RWPE1 (cell line): ENCODE results near the gene NHLRC4.

ENCODE experiments used
- CTCF ChIA-PET: fragments of 350-600 bp; sonication (Branson Sonifier 250); formaldehyde crosslinking; extraction: SDS; loops from one replicate; lab custom pipeline; 2021; lab: Yijun Ruan, JAX
- POLR2A ChIA-PET: fragments of 400-600 bp; formaldehyde crosslinking; extraction: SDS; loops from one replicate; lab custom pipeline; 2020; ENCODE audit warnings: antibody characterized with exemption; ENCODE audit not compliant: low non-redundant PET; lab: Yijun Ruan, JAX
- DNase-seq: peaks from one replicate; pipeline ENCODE4 v3.0.0; 2012; ENCODE audit warnings: low spot score
- H3K27ac ChIP-seq: fragments of 450-650 bp; 2 replicates; pipeline ENCODE4 v1.5.1; 2017
- CTCF ChIP-seq: fragments of 450-650 bp; conservative IDR thresholded peaks from 2 replicates; pipeline ENCODE4 v1.5.1; 2017; ENCODE audit warnings: low read depth, mild to moderate bottlenecking

The NHLRC4 gene

GRCh38 chr16:549544-550263, 17.1 kb upstream of the NHLRC4 start:
- ChIA-PET POLR2A (no interaction called here), CTCF (interaction anchor here (0.5 to 0.6 kb wide), 2 partner anchors 166 to 199 kb away, joined by 3 to 4 read pairs; no protein-coding TSS in a partner anchor)
- no peak; the same call in 1 of the 2 replicates for TF ChIP-seq CTCF
- DNase-seq = no peak
- no peak overlapping the region for H3K27ac ChIP-seq

- ChIA-PET CTCF (no interaction called here), POLR2A (no interaction called here)
- no peak for TF ChIP-seq CTCF
- peak overlapping the region; percentile 99 for H3K27ac ChIP-seq
- DNase-seq = no peak
Measured at GRCh38 chr16:551210-551609, 15.6 kb upstream of the NHLRC4 start.

DNA sequence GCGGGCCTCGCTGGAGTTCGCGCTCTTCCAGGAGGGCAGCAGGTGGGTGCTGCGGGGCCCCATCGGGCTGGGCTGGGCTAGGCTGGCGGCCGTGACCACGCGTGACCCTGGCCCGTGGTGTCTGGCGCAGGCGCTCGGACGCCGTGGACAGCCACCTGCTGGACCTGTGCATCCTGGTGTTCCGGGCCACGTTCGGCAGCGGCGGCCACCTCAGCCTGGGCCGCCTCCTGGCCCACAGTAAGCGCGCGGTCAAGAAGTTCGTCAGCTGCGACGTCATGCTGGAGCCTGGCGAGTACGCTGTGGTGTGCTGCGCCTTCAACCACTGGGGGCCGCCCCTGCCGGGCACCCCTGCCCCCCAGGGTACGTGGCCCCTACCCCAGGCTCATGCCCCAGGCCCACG, 14.6 kb upstream of the NHLRC4 start:
- ChIA-PET CTCF (no interaction called here), POLR2A (no interaction called here)
- H3K27ac ChIP-seq = peak overlapping the region; percentile 99
- DNase-seq = no peak
- no peak for TF ChIP-seq CTCF

DNA sequence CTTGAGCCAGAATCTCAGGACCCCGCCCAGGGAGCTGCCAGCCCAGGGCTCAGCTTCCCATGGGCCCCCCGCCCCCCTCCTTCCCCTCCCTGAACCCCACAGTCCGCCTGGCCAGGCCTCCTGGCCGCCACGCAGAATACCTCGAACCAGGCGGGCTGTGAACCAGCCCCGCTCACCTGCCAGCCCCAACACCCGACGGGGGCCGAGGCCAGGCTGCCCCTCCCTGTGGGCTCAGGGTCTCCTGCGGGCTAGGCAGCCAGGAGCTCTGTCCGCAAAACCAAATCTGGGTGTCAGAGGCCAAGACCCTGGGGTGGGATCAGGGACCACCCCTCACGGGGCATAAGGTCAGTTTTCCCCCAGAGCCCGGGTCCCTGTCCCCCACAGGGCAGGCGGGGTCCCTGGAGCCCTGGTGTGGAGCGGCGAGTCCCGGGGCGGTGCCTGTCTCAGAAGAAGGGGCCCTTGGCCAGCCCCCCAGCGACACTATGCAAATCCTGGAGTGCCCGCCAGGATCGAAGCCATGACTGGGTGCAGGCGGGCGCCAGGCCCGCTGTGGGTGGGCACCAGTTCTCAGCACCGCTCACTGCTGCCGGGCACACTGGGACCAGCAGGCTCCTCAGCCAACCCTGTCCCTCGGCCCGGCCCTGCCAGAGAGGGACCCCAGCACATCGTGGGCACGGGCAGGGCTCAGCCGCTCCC, 13.1 kb upstream of the NHLRC4 start:
- H3K27ac ChIP-seq = peak overlapping the region; percentile 99
- CTCF ChIA-PET = interaction anchor here (0.6 kb wide), 1 partner anchor 21 kb away, joined by 3 read pairs; no protein-coding TSS in a partner anchor
- no peak for TF ChIP-seq CTCF
- POLR2A ChIA-PET = no interaction called here
- no peak for DNase-seq

- peak overlapping the region; percentile 99 for H3K27ac ChIP-seq
- ChIA-PET CTCF (interaction anchor here (0.6 kb wide), 1 partner anchor 20 kb away, joined by 3 read pairs; no protein-coding TSS in a partner anchor), POLR2A (interaction anchor here (1.3 kb wide), 1 partner anchor 27 kb away, joined by 3 read pairs; the partner anchor contains the start of gene CAPN15)
- DNase-seq = no peak
- no peak for TF ChIP-seq CTCF
Measured at GRCh38 chr16:554297-554621, 12.5 kb upstream of the NHLRC4 start.

DNA sequence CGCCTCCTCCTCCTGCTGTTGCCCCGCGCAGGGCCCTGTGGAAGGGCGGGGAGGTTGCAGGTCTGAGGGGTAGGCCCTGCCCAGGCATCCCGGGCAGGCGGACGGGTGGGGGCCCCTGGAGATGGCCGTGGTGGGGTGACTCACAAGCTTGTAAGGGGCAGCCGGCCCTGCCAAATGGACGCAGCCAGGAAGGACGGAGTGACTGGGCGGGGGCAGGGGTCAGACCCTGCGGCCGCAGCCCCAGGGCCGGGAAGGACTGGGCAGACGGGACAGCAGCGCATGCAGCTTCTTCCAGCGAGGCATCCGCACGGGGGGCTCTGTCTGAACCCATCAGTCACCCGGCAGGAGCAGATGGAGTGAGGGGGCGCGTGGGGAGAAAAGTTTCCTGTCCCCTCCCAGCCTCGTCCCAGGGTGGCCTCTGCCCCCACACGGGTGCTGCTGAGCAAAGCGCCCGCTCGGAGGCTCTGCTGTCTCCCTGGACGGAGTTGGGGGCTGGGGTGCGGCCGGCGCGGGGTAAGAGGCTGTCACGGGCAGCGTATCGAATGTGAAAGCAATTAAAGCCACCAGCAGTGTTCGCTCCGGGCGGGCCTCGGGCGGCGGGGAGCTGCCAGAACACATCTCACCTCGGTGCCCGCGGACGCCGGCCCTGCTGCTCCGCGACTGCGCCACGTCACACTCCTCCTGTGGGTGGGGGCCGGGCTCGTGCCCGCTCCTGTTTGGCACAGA, 12.0 kb upstream of the NHLRC4 start:
- ChIA-PET CTCF (interaction anchor here (0.6 to 0.8 kb wide), 2 partner anchors 24 to 106 kb away, joined by 3 to 4 read pairs; no protein-coding TSS in a partner anchor), POLR2A (interaction anchor here (1.3 kb wide), 1 partner anchor 27 kb away, joined by 3 read pairs; the partner anchor contains the start of gene CAPN15)
- no peak for TF ChIP-seq CTCF
- peak; percentile 72 for DNase-seq
- peak overlapping the region; percentile 99 for H3K27ac ChIP-seq
